Measurements from ENCODE around the gene PRKN.
A peak's percentile ranks its signal among the peaks of the same experiment; 100 is the strongest.

Gene PRKN

GRCh38 chr6:162119341-162119740 lies 608.2 kb downstream of the PRKN start:
- peak; percentile 70 for DNase-seq (ENCODE audit: low spot score)

- DNase-seq (ENCODE audit: low spot score) = no peak
Observed at GRCh38 chr6:162118706-162119105, 608.9 kb downstream of the PRKN start.

GRCh38 chr6:162116902-162117525 lies 610.6 kb downstream of the PRKN start:
- no peak for DNase-seq (ENCODE audit: low spot score)

- DNase-seq (ENCODE audit: low spot score) = no peak
Observed at GRCh38 chr6:162109480-162110050, 618.0 kb downstream of the PRKN start.

GRCh38 chr6:162108041-162108440 lies 619.5 kb downstream of the PRKN start:
- no peak for DNase-seq (ENCODE audit: low spot score)

- DNase-seq (ENCODE audit: low spot score) = no peak
Observed at GRCh38 chr6:162100096-162100495, 627.5 kb downstream of the PRKN start.

- DNase-seq (ENCODE audit: low spot score) = no peak
Observed at GRCh38 chr6:162099685-162100084, 627.9 kb downstream of the PRKN start.

GRCh38 chr6:162092816-162093502 lies 634.6 kb downstream of the PRKN start:
- peak; percentile 11 for DNase-seq (ENCODE audit: low spot score)

GRCh38 chr6:162090734-162091133 lies 636.8 kb downstream of the PRKN start:
- no peak for DNase-seq (ENCODE audit: low spot score)

- DNase-seq (ENCODE audit: low spot score) = no peak
Observed at GRCh38 chr6:162088091-162088490, 639.5 kb downstream of the PRKN start.

GRCh38 chr6:162085561-162085960 lies 642.0 kb downstream of the PRKN start:
- no peak for DNase-seq (ENCODE audit: low spot score)

- no peak for DNase-seq (ENCODE audit: low spot score)
Observed at GRCh38 chr6:162082520-162082919, 645.0 kb downstream of the PRKN start.

- no peak for DNase-seq (ENCODE audit: low spot score)
Observed at GRCh38 chr6:162078667-162079066, 648.9 kb downstream of the PRKN start.

- no peak for DNase-seq (ENCODE audit: low spot score)
Observed at GRCh38 chr6:162078126-162078525, 649.4 kb downstream of the PRKN start.

- DNase-seq (ENCODE audit: low spot score) = no peak
Observed at GRCh38 chr6:162076816-162077215, 650.8 kb downstream of the PRKN start.

GRCh38 chr6:162074641-162075275 lies 652.8 kb downstream of the PRKN start:
- no peak for DNase-seq (ENCODE audit: low spot score)

GRCh38 chr6:162070639-162071038 lies 656.9 kb downstream of the PRKN start:
- DNase-seq (ENCODE audit: low spot score) = no peak

GRCh38 chr6:162069995-162070394 lies 657.6 kb downstream of the PRKN start:
- DNase-seq (ENCODE audit: low spot score) = no peak

GRCh38 chr6:162068340-162068739 lies 659.2 kb downstream of the PRKN start:
- DNase-seq (ENCODE audit: low spot score) = no peak

- no peak for DNase-seq (ENCODE audit: low spot score)
Observed at GRCh38 chr6:162063666-162064065, 663.9 kb downstream of the PRKN start.

GRCh38 chr6:162058281-162058875 lies 669.2 kb downstream of the PRKN start:
- no peak for DNase-seq (ENCODE audit: low spot score)

- no peak for DNase-seq (ENCODE audit: low spot score)
Observed at GRCh38 chr6:162056745-162057144, 670.8 kb downstream of the PRKN start.

- DNase-seq (ENCODE audit: low spot score) = no peak
Observed at GRCh38 chr6:162056061-162056460, 671.5 kb downstream of the PRKN start.

All from Ammon's horn (tissue), 1 donor.